Femur (tissue), 1 donor: ENCODE results near the gene AGAP1.
"Not testable (repeated sequence)": the region's sequence is repeated elsewhere in the genome, so short reads cannot be mapped to it uniquely, and the experiment has no call there.

Experiments
- DNase-seq: peaks from one replicate; pipeline ENCODE4 v3.0.0-alpha.2; 2017

The AGAP1 gene

GRCh38 chr2:235747786-235748091 is 253.9 kb downstream of the AGAP1 start:
- peak; percentile 48 for DNase-seq

- DNase-seq = peak; percentile 40
Observed at GRCh38 chr2:235749121-235749770, 255.4 kb downstream of the AGAP1 start.

DNA sequence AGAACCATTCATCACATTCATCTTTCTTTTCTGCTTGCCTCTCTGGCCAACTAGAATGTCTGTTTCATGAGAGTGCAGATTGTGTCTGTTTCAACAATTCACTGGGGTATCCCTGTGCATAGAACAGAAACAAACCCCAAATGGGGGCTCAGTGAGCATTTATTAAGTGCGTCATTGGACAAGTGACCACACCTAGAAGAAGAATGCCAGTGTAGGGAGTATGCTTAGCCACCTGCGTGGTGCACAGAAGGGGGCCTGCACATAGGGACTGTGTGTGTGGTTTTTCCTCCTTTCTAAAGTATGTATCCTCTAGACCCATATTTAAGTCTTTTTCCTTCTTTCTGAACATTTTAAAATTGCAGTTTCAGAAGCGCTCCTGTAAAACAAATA is 255.9 kb downstream of the AGAP1 start:
- no peak for DNase-seq

- DNase-seq = no peak
Observed at GRCh38 chr2:235752846-235753245, 259.0 kb downstream of the AGAP1 start.

- DNase-seq = no peak
Observed at GRCh38 chr2:235754357-235755207, 260.7 kb downstream of the AGAP1 start.

DNA sequence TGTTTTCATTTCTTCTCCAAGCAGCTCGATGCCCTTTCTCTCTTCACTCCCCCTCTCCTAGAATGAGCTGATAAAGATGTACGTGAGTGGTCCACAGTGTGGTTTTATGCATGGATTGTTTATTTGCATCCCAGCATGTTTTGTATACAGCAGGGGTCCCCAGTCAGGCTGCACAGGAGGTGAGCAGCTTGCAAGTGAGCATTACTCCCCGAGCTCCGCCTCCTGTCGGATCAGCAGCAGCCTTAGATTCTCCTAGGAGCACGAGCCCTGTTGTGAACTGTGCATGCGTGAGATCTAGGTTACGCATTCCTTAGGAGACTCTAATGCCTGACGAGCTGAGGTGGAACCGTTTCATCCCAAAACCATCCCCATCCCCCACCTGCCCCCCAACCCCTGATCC is 262.6 kb downstream of the AGAP1 start:
- no peak for DNase-seq

DNA sequence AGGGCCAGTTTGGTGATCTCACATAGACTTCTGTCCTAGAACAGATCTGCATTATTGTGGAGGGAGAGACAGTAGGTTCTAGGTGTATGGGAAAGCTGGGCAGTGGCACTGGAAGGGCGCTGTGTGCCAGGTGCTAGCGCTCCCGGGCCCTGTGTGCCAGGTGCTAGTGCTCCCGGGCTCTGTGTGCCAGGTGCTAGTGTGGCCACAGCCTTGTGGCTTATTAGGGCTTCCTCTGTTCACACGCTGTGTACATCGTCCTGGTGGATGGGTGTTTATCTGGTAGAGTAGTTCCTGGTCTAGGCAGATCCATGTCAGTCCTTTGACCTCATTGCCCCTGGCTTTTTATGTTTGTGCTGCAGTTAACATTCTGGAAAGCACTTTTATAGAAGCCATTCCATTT is 263.4 kb downstream of the AGAP1 start:
- no peak for DNase-seq

DNA sequence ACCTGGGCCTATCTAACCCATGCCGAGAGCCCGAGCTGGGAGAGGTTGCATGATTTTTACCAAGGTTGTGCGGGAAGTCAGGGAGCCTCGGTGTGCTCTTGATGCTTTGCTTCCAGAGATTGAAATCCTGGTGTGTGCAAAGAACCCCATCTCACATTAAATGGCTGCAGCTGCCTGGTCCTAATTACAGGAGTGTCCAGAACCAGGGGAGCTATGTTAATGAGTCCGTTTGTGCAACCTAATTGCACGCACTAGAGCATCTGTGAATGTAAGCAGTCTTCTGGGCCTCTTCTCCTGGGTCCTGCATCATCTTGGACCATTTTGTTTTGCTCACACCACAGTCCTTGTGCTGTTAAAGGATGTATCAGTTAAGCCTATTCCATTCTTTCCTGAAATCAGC is 263.8 kb downstream of the AGAP1 start:
- no peak for DNase-seq

- DNase-seq = no peak
Observed at GRCh38 chr2:235762832-235763598, 269.2 kb downstream of the AGAP1 start.

GRCh38 chr2:235763816-235764215 is 270.0 kb downstream of the AGAP1 start:
- no peak for DNase-seq

DNA sequence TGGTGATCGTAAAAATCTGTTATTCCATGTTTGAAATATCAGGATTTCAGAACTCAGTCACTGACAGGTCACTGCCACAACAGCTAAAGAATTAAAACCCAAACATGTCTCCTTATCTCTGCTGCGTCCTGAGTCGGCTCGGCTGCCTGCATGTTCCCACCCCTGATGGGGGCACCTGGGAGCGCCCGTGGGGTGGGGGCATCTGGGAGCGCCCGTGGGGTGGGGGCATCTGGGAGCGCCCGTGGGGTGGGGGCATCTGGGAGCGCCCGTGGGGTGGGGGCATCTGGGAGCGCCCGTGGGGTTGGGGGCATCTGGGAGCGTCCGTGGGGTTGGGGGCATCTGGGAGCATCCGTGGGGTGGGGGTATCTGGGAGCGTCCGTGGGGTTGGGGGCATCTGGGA is 270.6 kb downstream of the AGAP1 start:
- not testable (repeated sequence) for DNase-seq

DNA sequence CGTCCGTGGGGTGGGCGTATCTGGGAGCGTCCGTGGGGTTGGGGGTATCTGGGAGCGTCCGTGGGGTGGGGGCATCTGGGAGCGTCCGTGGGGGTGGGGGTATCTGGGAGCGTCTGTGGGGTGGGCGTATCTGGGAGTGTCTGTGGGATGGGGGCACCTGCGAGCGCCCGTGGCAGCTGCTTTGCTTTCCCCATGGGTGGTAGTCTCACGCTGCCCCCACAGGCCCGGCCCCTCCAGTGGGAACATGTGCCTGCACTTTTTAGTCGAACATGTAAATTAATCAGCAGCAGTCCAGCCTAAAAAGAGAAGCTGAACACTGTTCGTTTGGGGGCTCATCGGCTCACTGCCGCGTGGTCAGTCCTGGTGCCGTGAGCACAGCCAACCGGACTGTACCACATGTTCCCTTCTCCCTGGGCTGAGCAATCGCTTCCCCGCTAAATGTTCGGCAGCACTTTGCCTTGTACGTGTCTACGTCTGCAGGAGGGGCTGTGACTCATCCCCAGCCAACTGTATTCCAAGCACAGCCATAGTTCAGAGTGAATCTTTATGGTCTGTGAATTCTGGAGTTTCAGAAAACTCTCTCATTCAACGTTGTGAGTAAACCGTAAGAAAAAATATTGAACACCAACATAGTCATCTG is 271.5 kb downstream of the AGAP1 start:
- DNase-seq = no peak

GRCh38 chr2:235766278-235766677 is 272.4 kb downstream of the AGAP1 start:
- DNase-seq = peak; percentile 69

- no peak for DNase-seq
Observed at GRCh38 chr2:235768606-235769005, 274.8 kb downstream of the AGAP1 start.

- no peak for DNase-seq
Observed at GRCh38 chr2:235769046-235769445, 275.2 kb downstream of the AGAP1 start.

DNA sequence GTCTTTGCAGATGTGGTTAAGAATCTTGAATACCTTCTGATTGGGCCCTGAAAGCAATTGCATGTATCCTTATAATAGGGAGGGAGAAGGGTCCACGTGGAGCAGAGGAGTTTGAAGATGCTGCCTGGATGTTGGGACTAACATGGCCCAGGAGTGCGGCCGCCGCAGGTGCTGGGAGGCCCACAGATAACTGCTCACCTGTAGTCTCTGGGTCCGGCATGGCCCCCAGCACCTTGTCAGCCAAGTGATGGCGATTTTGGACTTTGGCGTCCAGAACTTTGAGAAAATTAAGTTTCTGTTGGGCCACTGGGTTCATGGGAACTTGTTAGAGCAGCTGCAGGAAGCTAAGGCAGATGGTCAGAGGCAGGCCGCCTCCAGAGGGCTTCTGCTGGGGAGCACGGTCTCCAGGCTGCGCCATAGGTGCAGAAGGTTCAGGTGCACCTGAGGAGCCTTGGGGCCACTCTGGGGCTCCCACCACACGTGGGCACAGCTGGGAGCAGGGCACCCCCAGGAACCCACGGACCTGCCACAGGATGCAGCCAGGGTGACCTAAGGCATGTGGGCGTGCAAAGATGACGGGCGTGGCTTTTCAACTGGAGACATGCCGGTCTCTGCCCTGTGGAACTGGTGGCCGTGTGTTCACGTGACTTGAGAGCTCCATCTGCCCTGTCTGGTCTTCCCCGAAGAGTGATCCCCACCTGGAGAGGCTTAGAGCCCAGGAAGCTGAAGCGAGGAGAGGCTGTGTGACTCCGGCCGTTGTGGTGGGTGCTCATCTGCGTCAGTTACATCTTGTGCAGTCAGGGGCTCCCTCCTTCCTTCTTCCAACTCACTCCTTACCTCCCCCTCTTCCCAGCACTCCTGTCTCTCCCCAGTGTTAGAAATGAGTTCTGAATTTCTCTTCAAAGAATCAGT is 277.3 kb downstream of the AGAP1 start:
- DNase-seq = no peak

DNA sequence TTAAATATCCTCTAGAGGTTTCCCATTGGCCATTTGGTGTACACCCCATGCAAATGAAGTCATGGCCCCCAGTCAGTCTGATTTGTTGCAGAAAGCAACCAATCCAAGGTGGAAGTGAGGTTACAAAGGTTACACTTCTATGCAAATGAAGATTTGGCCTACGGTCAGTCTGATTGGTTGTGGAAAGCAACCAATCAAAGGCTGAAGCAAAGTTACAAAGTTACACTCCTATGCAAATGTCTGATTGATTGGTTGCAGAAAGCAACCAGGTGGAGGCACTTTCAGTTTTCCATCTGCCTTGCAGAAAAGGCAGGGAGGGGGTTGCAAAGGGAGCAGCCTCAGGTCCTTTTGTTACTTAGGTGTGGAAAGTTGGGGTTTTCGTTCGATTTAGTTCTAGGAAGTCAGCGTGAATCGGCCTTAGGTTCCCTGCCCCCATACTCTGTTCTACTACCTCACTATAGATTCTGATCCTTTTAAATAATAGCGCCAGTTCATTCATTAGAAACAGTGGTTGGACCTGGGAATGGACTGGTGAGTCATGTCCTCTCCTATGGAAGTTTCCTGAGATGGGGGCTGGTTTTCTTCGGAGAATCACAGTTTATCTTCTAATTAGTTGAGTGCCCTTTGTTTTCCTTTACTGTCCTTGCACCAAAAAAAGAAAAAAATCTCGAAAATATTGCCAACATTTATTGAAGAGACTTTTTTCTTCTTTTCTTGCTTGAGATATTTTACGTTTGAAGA is 279.5 kb downstream of the AGAP1 start:
- DNase-seq = no peak

DNA sequence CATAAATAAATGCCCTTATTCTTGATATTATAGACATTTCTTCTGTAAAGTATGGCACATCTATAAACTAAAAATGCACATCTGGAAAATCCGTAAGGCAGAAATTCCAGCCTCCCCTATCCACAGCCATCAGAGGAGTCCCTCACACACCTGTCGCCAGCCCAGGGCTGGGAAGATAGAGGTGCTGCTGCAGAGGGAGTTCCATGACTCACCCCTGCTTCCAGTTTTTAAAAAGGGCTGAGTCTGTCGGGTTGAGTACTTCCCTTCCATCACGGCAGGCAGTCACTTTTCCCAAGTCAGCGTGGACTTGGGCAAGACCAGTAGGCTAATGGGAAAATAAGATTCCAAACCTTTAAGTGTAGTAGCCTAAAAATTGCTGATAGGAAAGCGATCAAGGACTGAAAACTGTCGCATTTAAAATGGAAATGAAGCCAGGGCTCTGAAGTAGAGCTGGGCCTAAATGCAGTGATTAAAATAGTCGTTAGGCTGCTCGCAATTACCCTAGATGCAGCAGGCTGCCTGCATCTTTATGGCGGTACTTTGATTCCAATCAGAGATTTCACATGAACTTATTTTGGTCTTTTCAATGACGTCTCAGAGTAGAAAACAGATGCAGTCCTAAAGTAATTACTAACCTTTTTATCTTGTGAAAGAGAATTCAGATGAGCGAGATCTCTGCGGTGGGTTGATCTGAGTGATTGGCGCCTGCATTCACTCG is 280.5 kb downstream of the AGAP1 start:
- no peak for DNase-seq

DNA sequence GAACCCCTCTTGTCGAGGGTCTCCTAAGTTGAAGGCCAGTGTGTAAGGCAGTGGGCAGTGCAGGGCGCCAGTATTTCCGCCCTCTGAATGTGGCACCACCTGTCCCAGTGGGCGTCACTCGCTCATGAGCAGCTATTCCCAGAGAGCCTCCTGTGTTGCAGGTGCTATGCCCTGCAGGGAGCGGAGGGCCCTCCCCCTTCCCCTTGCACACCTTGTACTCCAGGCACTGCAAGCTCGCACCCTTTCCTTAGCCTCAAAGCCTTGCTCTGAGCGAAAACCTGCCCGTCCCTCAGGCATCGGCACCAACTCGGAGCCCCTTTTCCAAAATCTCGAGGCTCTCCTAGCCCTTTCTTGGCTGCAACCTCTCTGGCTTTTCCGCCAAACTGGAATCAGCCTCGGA is 282.7 kb downstream of the AGAP1 start:
- no peak for DNase-seq

DNA sequence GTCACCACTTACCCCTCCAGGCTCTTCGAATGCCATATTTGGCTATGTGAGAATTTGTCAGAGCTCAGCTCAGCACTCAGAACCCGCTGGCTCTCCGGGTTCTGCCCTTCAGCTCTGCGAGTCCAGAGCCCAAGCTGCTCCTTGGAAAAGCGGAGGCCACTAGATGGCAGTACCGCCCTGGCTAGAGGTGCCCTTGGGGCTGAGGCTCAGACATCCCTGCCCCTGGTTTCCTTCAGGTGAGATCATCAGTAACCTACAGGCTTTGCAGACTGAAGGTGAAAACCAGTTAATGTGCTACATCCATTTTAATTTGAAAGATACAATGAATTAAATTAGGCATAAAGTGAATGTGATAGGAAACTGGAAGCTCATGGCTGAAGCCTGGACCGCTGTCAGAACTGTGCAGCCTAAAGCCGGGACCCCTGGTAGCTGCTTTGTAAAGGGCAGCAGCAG is 285.6 kb downstream of the AGAP1 start:
- peak; percentile 79 for DNase-seq

- DNase-seq = no peak
Observed at GRCh38 chr2:235780401-235780800, 286.6 kb downstream of the AGAP1 start.
